HG02943 (cell line): ENCODE results near the gene PLEKHM2.

Source experiments
- ATAC-seq: cut with Tn5 transposase; IDR thresholded peaks from one replicate; pipeline ENCODE4 v1.9.1; 2021; ENCODE audit warnings: mild to moderate bottlenecking, low read depth, moderate library complexity; ENCODE audit not compliant: unreplicated experiment

PLEKHM2 gene

DNA sequence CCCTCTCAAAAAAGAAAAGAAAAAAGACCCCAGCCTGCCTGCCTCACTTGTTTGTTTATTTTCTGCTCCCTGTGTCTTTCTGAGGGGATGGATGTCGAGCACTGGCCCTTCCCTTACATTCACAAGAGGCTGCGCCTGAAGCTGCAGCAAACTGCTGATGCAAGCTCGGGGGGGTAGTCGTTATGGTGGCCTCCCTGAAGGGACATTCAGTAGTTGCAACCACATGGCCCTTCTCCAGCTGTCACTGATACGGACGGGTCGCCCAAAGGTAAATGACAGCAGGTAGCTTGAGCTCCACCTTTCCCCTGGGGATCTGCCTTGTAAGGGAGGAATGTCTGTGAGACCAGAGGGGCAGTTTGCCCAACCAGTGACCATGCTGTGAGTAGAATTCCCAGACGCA, 17.7 kb downstream of the PLEKHM2 start:
- no peak for ATAC-seq

GRCh38 chr1:15702722-15703550, 18.8 kb downstream of the PLEKHM2 start:
- ATAC-seq, result no peak

DNA sequence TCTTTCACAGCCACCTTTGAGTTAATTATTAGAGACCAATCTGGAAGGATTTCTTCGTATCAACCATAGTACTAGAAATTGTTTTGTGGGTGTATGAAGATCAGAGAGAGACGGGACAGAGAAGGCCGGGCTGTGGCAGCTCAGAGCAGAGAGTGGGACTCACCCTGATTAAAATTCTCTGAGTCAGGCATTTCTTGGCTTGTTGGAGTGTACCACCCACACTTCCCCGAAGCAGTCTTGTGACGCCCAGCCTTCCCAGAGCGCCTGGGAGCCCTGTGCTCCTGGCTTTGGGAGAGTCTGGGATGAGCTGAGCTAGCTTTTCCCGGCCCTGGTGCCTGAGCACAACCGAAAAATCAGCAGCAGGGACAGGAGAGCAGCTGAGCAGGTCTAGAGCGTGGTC, 19.4 kb downstream of the PLEKHM2 start:
- ATAC-seq, result no peak

DNA sequence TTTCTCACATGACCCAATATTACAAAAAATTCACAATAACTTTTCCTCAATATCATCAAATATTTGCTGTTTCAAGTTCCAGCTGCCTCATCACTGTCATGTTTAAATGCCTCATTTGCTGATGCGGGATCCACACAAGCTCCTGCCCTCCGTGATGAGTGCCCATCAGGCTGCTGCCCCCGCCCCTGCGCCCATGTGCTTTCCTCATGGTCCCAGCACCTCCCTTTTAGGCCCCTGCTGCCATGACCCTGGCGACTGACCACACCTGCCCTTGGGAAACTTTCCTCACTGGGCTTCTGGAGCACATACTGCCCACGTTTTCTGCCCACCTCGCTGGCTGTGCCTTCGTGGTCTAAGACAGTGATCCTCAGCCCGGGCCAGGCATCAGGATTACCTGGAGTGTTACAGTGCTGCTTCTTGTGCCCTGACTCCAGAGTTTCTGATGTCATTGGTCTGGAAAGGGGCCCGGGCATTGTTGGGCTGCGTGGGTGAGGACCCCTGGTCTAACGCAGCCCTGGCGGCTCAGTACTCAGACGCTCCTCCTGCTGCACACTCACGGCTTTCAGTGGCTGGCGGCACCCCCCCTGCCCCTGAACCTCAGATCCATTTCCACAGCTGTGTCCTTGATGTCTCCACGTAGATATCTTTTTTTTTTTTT, 20.5 kb downstream of the PLEKHM2 start:
- ATAC-seq, result no peak

DNA sequence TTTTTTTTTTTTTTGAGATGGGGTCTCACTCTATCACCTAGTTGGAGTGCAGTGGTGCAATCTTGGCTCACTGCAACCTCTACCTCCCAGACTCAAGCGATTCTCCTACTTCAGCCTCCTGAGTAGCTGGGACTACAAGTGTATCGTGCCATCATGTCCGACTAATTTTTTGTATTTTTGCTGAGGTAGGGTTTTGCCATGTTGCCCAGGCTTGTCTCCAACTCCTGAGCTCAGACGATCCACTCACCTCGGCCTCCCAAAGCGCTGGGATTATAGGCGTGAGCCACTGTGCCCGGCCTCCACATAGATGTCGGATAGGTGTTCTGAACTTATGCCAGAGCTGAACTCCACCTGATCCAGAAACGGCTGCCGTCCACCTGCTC, 21.1 kb downstream of the PLEKHM2 start:
- no peak for ATAC-seq

DNA sequence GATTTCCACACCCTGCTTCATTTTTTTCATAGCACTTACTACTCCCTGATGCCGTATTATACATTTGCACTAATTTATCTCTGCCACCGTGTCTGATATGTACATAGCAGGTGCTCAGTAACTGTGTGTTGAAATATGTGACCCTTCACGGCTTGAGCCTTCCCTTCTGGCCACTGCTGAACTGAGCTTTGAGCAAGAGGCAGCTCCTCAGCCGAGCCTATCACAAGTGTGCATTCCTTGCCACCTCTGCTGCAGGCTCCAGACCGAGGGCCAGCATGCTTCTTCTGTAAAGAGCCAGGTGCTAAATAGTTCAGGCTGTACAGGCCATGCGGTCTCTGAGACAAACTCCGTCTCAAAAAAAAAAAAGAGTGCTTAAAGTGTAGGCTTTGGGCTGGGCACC, 22.6 kb downstream of the PLEKHM2 start:
- no peak for ATAC-seq

GRCh38 chr1:15707239-15707925, 23.3 kb downstream of the PLEKHM2 start:
- no peak for ATAC-seq

GRCh38 chr1:15708486-15709137, 24.5 kb downstream of the PLEKHM2 start:
- ATAC-seq, result no peak

DNA sequence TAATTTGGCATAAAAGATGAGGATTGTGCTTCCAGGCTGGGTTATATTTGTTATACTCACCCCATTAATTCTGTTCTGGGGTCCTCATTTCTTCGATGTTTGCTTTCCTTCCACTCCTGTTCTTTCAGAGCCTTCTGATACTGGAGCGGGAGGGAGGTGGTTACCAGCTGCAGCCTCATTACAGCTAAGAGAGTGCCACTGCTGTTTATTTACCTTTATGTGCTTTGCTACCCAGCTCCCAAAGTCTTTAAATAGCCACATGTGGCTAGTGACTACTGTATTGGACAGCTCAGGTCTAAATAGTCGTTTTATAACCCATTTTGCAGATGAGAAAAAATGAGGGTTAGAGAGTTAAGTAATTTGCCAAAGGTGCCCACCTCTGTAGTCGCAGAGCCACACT, 25.1 kb downstream of the PLEKHM2 start:
- ATAC-seq, result no peak

GRCh38 chr1:15712168-15712567, 28.0 kb downstream of the PLEKHM2 start:
- no peak for ATAC-seq

DNA sequence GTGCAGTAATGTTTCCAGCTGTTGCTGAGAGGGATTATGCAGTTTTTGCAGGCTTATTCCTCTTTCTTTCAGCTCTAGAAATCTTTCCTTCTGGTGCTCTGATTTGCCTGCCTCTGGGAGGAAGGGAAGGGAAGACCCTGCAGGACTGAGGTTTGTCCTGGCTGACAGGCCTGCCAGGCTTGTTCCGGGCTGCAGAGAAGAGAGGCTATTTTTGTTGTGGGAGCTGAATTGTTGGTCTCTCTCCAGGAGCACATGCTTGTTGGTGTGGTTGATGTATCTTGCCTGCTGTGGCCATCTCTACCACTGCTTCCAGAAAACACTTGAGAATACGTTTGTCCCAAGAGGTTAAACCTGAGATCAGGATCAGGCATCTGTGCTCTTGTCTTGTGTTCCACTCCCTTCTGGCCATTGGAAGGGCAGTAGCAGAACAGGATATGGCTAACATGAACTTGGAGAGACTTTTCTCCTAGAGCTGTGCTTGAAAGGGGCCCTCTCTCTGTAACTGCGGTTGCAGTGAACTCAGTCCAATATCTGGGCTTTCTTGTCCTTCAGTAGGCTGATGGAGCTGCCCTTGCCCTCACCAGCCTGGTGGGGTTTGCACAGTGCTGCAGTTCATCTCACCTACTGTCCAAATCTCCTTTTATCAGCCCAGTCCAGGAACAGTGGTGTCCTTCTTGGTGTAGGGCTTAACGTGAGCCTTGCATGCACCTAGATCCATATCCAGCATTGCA, 30.5 kb downstream of the PLEKHM2 start:
- no peak for ATAC-seq

DNA sequence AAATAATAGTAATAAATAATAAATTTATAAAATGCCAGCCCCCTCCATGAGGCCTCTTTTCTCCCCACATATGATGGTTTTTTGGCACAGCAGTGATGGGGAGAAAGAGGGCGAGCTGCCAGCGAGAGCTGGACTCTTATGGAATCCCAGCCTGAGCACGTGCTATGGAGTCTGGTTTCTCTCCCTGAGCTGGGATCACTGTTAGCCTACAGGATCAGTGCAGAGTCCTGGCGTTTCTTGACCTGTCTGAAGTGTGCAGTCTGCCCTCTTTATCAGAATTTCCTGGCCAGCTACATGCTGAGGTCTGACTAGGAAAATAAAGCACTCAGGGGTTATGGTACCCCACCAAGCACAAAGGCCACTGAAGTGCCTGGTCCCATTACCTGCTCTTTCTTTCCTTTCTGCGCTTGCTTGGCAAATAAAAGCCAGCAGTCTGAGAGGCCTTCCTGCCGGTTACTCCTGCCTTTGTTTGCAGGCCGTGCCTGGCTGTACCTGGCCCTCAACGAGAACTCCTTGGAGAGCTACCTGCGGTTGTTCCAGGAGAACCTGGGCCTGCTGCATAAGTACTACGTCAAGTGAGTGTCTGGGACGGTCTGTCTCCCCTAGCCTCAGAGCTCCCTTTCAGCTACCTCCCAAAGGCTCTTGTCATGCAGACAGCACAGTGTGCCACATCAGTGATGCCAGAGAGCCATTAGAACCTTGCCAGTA, 33.5 kb downstream of the PLEKHM2 start:
- no peak for ATAC-seq

GRCh38 chr1:15718199-15718601, 34.1 kb downstream of the PLEKHM2 start:
- ATAC-seq, result no peak

GRCh38 chr1:15719381-15720120, 35.4 kb downstream of the PLEKHM2 start:
- no peak for ATAC-seq

- ATAC-seq, result no peak
Observed at GRCh38 chr1:15720861-15721260, 36.7 kb downstream of the PLEKHM2 start.

- ATAC-seq, result no peak
Observed at GRCh38 chr1:15722411-15722810, 38.3 kb downstream of the PLEKHM2 start.

GRCh38 chr1:15722836-15723532, 38.9 kb downstream of the PLEKHM2 start:
- no peak for ATAC-seq

DNA sequence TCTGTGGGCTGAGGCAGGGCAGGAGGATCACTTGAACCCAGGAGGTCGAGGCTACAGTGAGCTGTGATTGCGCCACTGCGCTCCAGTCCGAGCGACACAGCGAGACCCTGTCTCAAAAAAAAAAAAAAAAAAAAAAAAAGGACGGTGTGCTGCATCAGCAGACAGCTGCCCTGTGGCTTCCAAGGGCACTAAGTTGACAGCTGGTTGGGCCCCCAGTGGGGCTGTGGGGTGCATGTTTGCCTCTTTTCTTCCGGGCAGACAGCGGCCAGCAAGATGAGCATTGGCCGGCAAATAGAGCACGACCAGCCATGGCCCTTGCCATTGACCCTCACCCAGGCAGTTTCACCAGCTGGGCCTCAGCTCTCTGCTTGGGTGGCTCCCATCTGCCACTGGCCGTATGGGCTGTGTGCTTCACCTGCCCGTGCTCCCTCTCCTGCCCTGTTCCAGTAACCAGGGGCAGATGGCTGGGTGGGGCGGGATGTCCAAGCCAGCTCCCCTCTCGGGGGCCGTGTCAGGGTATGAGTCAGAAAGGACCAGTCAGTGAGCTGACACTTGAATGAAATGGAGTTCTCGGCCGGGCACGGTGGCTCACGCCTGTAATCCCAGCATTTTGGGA, 39.6 kb downstream of the PLEKHM2 start:
- ATAC-seq, result no peak
